HG03025 (cell line): ENCODE measurements around the gene CEACAM3.
"Not testable (repeated sequence)": the region's sequence is repeated elsewhere in the genome, so short reads cannot be mapped to it uniquely, and the experiment has no call there.

ENCODE experiments used
- ATAC-seq: cut with Tn5 transposase; IDR thresholded peaks from one replicate; pipeline ENCODE4 v1.9.1; 2021; ENCODE audit warnings: mild to moderate bottlenecking, moderate library complexity; ENCODE audit not compliant: unreplicated experiment, low FRiP score

The CEACAM3 gene

DNA sequence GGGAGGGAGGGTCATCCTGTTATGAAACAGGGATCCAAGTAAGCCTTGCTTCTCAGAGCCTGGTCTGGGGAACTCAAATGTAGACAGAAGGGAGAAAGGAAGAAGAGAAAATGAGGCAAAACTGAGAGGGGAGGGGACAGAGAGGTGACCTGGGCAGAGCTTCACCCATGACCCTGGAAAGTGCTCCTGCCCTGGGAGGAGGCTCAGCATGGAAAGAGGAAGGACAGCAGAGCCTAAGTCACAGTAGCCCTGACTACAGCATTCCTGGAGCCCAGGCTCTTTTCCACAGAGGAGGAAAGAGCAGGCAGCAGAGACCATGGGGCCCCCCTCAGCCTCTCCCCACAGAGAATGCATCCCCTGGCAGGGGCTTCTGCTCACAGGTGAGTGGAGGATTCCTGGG is at the start of gene CEACAM3:
Gene CEACAM3, plus strand, starts transcription at position 226 of the 400 bp plus-strand sequence. Its CDS starts 91 bp downstream, at position 317.
- no peak for ATAC-seq

DNA sequence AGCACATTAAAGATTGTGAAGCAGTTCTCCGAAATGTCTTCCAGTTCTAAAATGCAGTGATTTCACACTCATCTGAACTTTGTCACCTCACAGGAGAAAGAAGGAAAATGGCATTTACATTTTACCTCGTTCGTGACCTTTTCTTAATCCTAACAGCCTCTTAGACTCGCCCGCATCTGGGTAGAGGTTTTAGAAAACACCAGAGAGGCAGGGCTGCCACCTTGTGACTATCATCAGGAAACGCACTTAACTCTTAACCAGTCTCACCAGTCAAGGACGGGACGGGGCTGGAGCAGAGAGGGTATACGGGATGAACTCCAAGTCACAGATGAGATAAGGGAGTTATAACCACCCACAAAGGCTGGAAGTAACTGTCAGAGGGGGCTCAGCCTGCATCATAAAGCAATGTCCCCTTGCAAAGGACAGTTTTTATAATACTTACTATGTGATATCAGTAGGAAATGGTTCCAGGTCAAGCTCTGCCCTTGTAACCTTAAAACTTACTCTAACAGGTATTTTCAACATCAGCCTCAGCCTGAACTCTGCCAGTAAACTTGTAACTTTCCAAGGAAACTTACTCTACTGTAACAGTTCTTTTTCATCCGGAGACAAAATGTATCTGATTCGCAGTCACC is 49.7 kb upstream of the CEACAM3 start:
- ATAC-seq, result no peak

DNA sequence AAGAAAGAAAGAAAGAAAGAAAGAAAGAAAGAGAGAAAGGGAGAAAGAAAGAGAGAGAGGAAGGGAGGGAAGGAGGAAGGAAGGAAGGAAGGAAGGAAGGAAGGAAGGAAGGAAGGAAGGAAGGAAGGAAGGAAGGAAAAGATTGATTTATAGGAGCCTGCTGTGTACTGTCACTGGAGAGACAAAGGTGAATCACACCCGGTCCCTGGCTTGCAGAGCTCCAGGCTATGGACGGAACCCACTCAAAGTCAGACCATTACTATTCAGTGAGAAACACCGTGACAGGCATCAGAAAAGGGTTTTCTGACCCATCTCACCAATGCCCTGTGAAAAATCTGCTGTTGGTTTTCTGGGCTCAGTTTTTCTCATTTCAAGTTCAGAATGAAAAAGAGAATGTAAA is 48.4 kb upstream of the CEACAM3 start:
- no peak for ATAC-seq

DNA sequence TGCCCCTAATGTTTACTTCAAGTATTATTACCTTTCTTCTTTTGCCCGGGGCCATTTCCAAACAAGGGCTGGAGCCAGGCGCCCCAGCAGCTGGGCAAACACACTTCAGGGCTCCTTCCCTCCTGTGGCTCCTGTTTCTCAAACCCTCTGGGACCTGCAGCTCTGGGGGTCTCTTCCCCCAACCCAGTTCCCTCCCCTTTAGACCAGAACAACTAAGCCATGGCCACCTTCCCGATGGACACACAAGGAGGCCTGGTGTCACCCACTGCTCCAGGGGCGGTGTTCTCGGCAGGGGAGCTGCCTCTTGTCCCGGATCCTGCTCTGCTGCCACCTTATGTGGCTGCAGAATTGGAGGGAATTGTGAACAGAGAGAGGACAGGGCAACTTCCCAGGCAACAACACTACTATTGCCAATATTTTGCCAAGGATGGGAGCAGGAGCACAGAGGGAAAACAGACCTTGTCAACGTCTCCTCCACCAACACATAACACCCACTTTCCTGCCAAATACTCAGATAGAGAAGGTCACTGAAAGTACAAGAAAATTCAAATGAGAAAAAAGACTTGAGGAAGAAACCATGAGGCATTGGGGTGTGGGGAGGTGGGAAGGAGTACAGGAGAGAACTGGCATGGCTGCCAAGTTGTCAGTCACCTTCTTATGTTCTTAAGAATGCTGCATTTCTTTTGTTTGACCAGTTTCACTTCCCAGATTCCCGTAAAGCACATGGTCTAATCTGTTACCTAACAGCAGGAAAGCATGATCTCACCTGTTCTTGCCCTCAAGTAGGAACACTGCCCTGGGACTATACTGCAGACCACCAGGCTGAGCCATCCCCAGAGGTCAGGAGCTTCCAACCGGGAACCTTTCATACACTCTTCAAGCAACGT is 45.9 kb upstream of the CEACAM3 start:
- not testable (repeated sequence) for ATAC-seq

DNA sequence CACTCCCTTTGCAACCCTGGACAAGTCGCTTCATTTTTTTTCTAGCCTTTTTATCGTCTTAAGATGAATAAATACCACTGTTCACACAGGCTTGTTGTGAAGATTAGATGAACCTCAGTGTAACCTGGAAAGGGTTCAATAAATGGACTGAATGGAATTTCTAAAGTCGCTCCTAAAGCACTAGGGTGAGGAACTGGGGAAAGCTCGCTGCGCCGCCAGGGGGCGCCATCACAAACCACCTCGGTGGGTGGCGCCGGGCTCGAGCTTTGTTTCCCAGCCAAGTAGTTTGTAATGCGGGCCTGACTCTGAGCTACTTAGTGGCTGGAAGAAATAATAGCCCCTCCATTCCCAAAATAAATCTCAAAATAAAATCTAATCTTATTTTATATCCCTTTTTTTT is 43.2 kb upstream of the CEACAM3 start:
- no peak for ATAC-seq

DNA sequence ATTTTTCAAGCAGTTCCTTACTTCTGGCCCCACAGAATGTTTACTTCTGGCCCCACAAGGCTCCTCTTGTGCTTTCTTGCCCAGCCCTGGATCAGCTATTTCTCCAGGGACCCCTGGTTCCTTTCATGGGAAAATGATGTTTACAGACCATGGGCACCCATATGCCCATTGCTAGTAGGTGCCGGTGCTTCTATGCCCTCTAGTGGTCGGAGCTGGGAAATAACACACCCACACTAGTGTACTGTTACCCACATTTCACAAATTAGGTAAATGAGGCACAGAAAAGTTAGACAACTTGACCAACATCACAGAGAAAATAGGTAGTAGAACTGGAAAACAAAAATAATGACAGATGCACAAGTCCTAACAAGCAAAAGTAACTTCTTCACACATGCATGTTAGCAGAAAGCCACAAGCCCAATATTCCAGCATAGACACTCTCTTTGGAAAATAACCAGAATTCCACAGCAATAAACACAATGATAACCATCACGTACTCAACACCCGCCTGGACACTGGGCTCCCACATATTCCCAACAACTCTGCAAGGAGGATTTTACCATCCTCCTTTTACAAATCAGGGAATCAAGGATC is 42.4 kb upstream of the CEACAM3 start:
- ATAC-seq, result no peak

DNA sequence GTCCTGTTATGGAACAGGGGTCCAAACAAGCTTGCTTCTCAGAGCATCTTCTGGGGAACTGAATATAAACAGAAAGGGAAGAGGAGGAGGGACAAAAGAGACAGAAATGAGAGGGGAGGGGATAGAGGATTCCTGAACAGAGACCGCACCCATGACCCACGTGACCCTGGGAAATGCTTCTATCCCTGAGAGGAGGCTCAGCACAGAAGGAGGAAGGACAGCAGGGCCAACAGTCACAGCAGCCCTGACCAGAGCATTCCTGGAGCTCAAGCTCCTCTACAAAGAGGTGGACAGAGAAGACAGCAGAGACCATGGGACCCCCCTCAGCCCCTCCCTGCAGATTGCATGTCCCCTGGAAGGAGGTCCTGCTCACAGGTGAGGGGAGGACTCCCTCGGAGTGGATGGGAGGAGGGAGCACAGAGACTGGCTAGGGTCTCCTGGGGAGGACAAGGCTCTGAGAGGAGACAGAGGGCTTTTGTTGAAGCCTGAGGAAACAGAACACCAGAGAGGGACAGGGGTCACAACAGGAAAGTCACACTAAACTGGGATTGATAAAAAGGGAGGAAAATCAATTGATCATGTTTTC is 41.0 kb upstream of the CEACAM3 start, which contains the start of gene CEACAM6:
Gene CEACAM6, plus strand, starts transcription at position 203 of the 586 bp plus-strand sequence. Its CDS starts 109 bp downstream, at position 312.
- no peak for ATAC-seq

DNA sequence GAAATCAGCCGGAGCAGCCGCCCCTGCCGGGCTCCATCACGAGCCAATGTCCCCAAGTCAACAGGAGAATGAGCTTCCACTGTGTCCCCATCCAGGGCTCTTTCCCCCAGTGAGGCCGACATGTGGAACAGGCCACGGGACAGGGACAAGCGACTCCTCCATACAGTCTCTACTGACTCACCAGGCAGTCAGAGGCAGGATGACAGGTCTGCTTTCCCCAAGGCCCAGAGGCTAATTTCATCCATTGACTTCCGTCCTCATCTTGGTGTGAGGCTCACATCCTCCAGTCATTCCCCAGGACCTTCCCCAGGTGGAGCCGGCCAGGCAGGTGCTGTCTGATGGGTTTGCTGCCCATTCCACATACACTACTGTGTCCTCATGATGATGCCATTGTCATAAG is 37.5 kb upstream of the CEACAM3 start:
- ATAC-seq, result no peak

DNA sequence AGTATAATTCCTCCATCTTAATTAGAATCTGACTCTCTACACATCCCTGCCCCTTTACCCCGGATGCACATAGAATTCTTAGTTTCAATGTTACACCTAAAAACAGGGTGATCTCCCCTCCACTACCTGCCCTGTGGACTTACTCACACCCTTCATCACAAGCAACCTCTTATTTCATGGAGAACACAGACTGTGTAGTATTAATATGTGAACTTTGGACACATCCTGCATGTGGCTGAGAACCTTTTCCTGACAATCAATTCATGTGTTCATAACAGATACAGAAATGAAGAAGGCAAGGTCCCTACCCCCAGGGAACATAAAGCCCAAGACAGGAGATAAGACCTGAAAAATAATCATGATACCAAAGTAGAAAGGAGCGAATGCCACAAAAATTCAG is 29.3 kb upstream of the CEACAM3 start:
- no peak for ATAC-seq

DNA sequence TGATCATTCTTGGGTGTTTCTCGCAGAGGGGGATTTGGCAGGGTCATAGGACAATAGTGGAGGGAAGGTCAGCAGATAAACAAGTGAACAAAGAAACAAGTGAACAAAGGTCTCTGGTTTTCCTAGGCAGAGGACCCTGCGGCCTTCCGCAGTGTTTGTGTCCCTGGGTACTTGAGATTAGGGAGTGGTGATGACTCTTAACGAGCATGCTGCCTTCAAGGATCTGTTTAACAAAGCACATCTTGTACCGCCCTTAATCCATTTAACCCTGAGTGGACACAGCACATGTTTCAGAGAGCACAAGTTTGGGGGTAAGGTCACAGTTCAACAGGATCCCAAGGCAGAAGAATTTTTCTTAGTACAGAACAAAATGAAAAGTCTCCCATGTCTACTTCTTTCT is 28.3 kb upstream of the CEACAM3 start:
- not testable (repeated sequence) for ATAC-seq

DNA sequence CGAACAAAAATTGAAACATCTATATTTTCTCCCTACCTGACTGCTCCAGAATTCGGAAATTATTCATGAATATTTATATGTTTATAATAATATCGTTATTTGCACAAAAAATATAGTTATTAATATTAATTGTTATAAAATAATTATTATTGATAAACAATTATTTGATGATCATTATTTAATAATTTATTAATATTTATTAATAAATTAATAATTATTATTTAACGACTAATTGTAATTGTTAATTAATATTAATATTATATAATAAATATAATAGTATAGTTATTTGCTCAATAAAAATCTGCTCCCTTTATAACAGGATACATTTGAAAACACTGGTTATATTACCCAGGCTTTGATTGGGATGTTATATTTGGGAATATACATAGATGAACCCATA is 26.8 kb upstream of the CEACAM3 start:
- ATAC-seq, result no peak

DNA sequence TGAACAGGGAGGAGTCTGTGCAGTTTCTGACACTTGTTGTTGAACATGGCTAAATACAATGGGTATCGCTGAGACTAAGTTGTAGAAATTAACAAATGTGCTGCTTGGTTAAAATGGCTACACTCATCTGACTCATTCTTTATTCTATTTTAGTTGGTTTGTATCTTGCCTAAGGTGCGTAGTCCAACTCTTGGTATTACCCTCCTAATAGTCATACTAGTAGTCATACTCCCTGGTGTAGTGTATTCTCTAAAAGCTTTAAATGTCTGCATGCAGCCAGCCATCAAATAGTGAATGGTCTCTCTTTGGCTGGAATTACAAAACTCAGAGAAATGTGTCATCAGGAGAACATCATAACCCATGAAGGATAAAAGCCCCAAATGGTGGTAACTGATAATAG is 25.0 kb upstream of the CEACAM3 start:
- no peak for ATAC-seq

DNA sequence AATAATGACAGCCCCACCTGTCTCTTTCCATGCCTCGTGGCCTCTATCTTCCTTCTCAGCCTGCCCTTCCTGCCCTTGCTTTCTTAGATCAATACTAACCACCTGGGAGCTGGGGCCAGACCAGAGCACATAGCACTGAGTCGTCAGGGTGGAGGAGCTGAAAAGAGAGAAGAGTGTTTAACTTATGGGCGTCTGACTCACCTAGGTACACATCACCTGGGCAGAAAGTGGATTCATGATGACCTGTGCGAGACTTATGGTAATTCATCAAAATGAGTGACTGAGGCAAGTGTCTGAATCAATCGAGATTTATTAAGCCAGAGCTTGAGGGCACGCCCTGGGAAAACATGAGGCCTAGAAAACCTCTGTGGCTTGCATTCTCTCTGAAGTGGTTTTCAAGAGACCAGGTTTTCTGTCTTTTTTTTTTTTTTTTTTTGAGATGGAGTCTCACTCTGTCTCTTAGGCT is 21.8 kb upstream of the CEACAM3 start:
- no peak for ATAC-seq

DNA sequence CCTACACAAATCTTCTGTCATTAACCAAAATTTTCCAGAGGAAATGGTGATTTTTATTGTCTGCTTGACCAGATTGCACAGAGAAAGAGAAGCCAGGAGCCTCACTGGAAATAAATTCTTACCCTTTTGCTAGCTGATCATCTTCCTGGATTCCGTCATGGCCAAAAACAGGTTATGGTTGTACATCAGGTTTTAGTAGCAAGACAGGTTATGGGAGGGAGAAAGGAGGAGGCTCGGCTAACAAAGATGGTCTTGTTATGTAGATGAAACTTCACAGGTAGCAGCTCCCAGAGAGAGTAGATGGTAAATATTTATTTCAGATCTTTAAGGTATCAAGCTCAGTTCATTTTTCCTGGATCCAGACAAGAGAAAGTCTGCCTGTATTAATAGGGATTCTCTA is 19.7 kb upstream of the CEACAM3 start:
- ATAC-seq, result no peak

DNA sequence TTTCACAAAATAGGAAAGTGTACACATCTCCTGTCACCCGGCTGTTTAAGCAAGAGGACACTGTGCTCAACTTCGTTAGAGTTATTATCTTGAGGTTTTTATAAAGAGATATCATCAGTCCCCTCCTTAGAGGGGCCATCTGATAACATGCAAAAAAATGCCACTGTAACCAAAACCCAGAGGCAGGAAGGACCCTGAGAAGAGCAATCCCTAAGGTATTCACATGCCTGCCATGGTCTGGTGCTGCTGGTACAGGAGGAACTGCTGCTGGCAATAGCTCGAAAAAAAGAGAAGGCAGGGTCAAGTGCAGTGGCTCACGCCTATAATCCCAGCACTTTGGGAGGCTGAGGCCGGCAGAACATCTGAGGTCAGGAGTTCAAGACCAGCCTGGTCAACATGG is 12.8 kb upstream of the CEACAM3 start:
- no peak for ATAC-seq

DNA sequence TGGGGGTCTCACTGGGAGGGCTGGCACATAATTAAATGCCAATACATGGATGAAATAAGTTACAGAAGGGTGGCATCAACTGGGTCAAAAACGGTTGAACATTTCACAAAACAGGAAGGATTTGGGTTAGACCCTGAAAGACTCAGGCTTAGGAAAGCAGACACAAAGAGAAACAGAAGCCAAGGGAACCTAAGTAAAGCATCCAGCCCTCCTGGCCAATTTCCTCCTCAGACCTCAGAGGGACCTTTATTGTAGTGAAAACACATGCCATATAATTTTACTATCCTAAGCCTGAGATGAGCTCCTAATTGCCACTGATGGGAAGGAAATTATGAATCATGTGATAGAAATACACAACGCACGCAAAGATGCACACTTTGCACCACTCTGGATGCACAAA is 12.1 kb upstream of the CEACAM3 start:
- no peak for ATAC-seq

DNA sequence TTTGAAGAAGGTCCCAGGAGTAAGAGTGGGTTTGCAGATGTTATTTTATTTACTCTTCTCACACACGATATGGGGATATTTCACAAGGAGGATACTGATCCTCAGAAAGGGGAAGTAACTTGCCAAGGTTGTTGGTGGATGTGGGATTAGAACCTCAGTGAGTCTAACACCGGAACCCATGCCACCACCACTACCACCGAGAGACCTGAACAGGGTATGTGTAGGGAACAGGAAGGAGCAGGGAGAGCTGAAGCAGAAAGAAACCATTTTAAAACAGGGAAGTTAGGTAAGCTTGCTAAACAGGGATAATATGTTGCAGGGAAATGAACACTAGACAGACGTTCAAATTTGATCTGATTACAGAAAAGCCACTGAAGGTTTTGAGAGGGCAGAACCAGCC is 11.6 kb upstream of the CEACAM3 start:
- ATAC-seq, result no peak

DNA sequence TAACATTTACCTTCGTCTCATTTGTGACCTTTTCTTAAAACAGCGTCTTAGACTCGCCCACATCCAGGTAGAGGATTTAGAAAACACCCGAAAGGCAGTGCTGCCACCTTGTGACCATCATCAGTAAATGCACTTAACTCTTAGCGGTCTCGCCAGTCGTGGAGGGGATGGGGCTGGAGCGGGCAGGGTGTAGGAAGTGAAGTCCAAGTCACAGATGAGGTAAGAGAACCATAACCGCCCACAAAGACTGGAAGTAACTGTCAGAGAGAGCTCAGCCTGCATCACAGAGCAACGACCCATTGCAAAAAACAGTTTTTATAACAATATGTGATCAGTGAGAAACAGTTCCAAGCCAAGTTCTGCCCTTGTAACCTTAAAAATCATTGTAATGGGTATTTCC is 10.7 kb upstream of the CEACAM3 start:
- no peak for ATAC-seq

DNA sequence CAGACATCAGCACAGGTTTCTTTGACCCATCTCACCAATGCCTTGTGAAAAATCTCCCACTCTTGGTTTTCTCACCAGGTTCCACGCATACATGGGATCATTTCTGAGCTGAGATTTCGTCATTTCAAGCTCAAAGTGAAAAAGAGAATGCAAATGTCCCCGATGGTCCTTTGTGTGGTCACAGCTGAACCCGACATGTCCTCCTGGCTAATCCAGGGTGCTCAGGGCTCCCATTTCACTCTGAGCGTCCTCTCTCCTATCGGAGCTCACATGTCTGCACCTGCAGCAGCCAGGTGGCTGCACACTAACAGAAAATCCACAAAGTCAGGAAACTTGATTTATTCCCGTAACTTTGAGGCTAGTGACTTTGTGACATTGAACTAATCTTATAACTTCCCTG is 9.3 kb upstream of the CEACAM3 start:
- no peak for ATAC-seq

DNA sequence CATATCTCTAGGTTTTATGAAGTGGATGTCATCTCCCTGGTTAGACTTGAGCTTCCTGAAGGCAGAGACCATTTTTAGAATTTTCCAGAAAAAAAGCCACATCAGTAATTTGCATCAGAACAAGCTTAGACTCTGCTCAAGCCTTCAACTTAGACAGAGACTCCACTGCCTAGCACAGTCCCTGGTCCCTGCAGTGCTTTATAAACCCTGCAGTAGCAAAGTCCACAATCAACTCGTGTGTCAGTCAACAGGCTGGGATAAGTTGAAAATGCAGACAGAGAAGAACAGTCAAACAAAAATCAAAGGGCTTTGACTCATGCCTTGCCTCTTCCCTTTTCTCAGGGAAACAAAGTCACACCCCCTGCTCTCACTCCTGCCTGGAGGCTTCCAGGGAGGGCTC is 7.9 kb upstream of the CEACAM3 start:
- ATAC-seq, result not testable (repeated sequence)

DNA sequence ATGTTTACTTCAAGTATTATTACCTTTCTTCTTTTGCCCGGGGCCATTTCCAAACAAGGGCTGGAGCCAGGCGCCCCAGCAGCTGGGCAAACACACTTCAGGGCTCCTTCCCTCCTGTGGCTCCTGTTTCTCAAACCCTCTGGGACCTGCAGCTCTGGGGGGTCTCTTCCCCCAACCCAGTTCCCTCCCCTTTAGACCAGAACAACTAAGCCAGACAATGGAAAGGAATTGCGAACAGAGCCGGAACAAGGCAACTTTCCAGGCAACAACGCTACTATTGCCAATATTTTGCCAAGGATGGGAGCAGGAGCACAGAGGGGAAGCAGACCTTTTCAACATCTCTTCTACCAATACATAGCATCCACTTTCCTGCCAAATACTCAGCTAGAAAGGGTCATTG is 7.3 kb upstream of the CEACAM3 start:
- ATAC-seq, result not testable (repeated sequence)
